K562 (cell line): ENCODE measurements around the gene HSPB2. TPM values are rescaled to one million over a fixed set of nuclear protein-coding genes. Genes with fewer than 3 reads are reported as not detected.

Experiments
- ETV1 ChIP-seq: fragments of 450-650 bp; conservative IDR thresholded peaks from 2 replicates; pipeline ENCODE4 v1.6.1; 2016; ENCODE audit warnings: missing genetic modification characterization, control low read depth, low read depth, missing compliant biosample characterization
- FOXK1 ChIP-seq: sonication (generic); formaldehyde crosslinking; IDR thresholded peaks from 2 replicates; pipeline ENCODE4 v1.8.0; 2022; ENCODE audit warnings: missing genetic modification reagents, mild to moderate bottlenecking, borderline replicate concordance
- FOXK2 ChIP-seq, 2 experiments: fragments of 450-650 bp; IDR thresholded peaks in 1 of 2; conservative IDR thresholded peaks in 1 of 2; 2 replicates each; pipeline ENCODE4 v1.6.1; 2016; ENCODE audit warnings: low read depth in 2 of 2, mild to moderate bottlenecking in 1 of 2
- FOXM1 ChIP-seq, 2 experiments: fragments of 450-650 bp in 1 of 2; sonication (generic) in 1 of 2; formaldehyde crosslinking in 1 of 2; IDR thresholded peaks; 2 replicates each; pipeline versions ENCODE4 v1.6.1 to v1.9.0; 2017 to 2022; ENCODE audit warnings: low read depth in 2 of 2, mild to moderate bottlenecking in 2 of 2, missing genetic modification reagents in 1 of 2, moderate library complexity in 1 of 2
- KAT2B ChIP-seq: IDR thresholded peaks from one replicate; pipeline ENCODE4 v1.6.1; 2012; ENCODE audit warnings: low read depth, mild to moderate bottlenecking, control low read depth, inconsistent platforms, low read length, moderate library complexity
- KDM1A ChIP-seq, 2 experiments: fragments of 450-650 bp; IDR thresholded peaks; 2 replicates each; pipeline ENCODE4 v1.6.1; 2016; ENCODE audit warnings: mild to moderate bottlenecking in 2 of 2
- NKRF ChIP-seq: fragments of 450-650 bp; IDR thresholded peaks from 2 replicates; pipeline ENCODE4 v1.6.1; 2016; ENCODE audit warnings: borderline replicate concordance
- NONO ChIP-seq, 2 experiments: fragments of 200-400 bp in 1 of 2; fragments of 450-650 bp in 1 of 2; formaldehyde crosslinking in 1 of 2; IDR thresholded peaks; 2 replicates each; pipeline ENCODE4 v1.6.1; 2017; ENCODE audit warnings: low read depth in 2 of 2, mild to moderate bottlenecking in 2 of 2, moderate library complexity in 2 of 2, low read length in 1 of 2
- PPARD ChIP-seq: fragments of 250-450 bp; sonication (Bioruptor Pico); IDR thresholded peaks from 2 replicates; pipeline ENCODE4 v1.8.0; 2022; ENCODE audit warnings: inconsistent platforms, mild to moderate bottlenecking, moderate library complexity
- PTRF ChIP-seq: fragments of 450-650 bp; IDR thresholded peaks from 2 replicates; pipeline ENCODE4 v1.6.1; 2016; ENCODE audit warnings: mild to moderate bottlenecking, missing genetic modification characterization, missing compliant biosample characterization
- SFPQ ChIP-seq: fragments of 200-400 bp; formaldehyde crosslinking; IDR thresholded peaks from 2 replicates; pipeline ENCODE4 v1.6.1; 2017; ENCODE audit warnings: mild to moderate bottlenecking, low read depth, low read length, moderate library complexity
- SUPT5H ChIP-seq: fragments of 450-650 bp; IDR thresholded peaks from 2 replicates; pipeline ENCODE4 v1.6.1; 2016
- TCF15 ChIP-seq: fragments of 250-450 bp; sonication (Bioruptor Pico); IDR thresholded peaks from 2 replicates; pipeline ENCODE4 v1.8.0; 2022; ENCODE audit warnings: moderate library complexity, mild to moderate bottlenecking, inconsistent platforms
- TCF3 ChIP-seq: sonication (generic); formaldehyde crosslinking; IDR thresholded peaks from 2 replicates; pipeline ENCODE4 v1.4.0; 2020; ENCODE audit warnings: mild to moderate bottlenecking, missing genetic modification reagents
- TEAD4 ChIP-seq, 2 experiments: sonication (generic) in 1 of 2; formaldehyde crosslinking in 1 of 2; IDR thresholded peaks; 2 replicates each; pipeline versions ENCODE4 v1.6.1 to v1.8.0; 2012 to 2022; ENCODE audit warnings: borderline replicate concordance in 1 of 2, inconsistent platforms in 1 of 2, low read length in 1 of 2, mild to moderate bottlenecking in 1 of 2, missing genetic modification reagents in 1 of 2
- ZBTB12 ChIP-seq: fragments of 250-450 bp; sonication (Bioruptor Pico); IDR thresholded peaks from 2 replicates; pipeline ENCODE4 v1.4.0; 2020
- ZNF253 ChIP-seq: fragments of 250-450 bp; sonication (Bioruptor Pico); conservative IDR thresholded peaks from 2 replicates; pipeline ENCODE4 v1.6.1; 2021; ENCODE audit warnings: mild to moderate bottlenecking
- ZNF384 ChIP-seq: IDR thresholded peaks from 2 replicates; pipeline ENCODE4 v1.6.1; 2012; ENCODE audit warnings: low read depth, low read length, improper control_type of control experiment
- ZNF449 ChIP-seq: fragments of 250-450 bp; sonication (Bioruptor Pico); IDR thresholded peaks from 2 replicates; pipeline ENCODE4 v1.8.0; 2022; ENCODE audit warnings: moderate library complexity, mild to moderate bottlenecking, inconsistent platforms
- polyA plus RNA-seq, 8 experiments: library from polyadenylated mRNA; depleted of rRNA in 4 of 8; stranded (reverse) in 5 of 8; unstranded in 3 of 8; fragments of >200 nt; fragmentation: Nextera tagmentation in 2 of 8; fragmentation: Illumina TruSeq in 1 of 8; extraction: Ambion mirVana in 2 of 8; extraction: Trizol in 1 of 8; gene quantifications; 2 replicates each; pipeline versions ENCODE4 v1.2.1 to v1.2.3, GENCODE V29; 2011 to 2014; ENCODE audit warnings: inconsistent platforms in 1 of 8, missing spikeins in 1 of 8
- total RNA-seq, 7 experiments: library from RNA; depleted of rRNA in 6 of 7; stranded (reverse); fragments of >200 nt in 6 of 7; fragmentation: Illumina TruSeq in 2 of 7; extraction: Trizol in 2 of 7; gene quantifications; 2 replicates each; pipeline versions ENCODE4 v1.2.1 to v1.2.3, GENCODE V29; 2011 to 2021; ENCODE audit warnings: low replicate concordance in 1 of 7

Gene HSPB2
- total and polyA plus RNA-seq, 9 of the 15 experiments (the other 6 are each of a cell fraction or from before 2014, with no cell fraction given): 0.06 to 0.35 (median 0.11) TPM; not detected in 5

GRCh38 chr11:111910676-111911562 is 1.6 kb upstream of the HSPB2 start (continued):
- no peak for TF ChIP-seq ZBTB12
- no peak for TF ChIP-seq FOXK1
- no peak for TF ChIP-seq SFPQ
- no peak for TF ChIP-seq ZNF253 (CRISPR knock-in tag)
- no peak for TF ChIP-seq SUPT5H
- peak; percentile 94 for TF ChIP-seq TCF3 (CRISPR knock-in tag)
- peak; percentile 84 for TF ChIP-seq TEAD4 (IDR thresholded peaks at IDR 0.05; ENCODE audit: low read length)
- TF ChIP-seq TEAD4 (CRISPR knock-in tag; IDR thresholded peaks at IDR 0.05; ENCODE audit: borderline replicate concordance): no peak
- TF ChIP-seq ZNF449 (CRISPR knock-in tag): no peak
- no peak for TF ChIP-seq ETV1 (tag)
- peak; percentile 73 to 78; a peak in 3 of 4 replicates for TF ChIP-seq KDM1A (IDR thresholded peaks at IDR 0.05)
- no peak for TF ChIP-seq PTRF
- no peak for TF ChIP-seq NONO (IDR thresholded peaks at IDR 0.05; ENCODE audit: low read depth in 2 of 2, low read length in 1 of 2)
- no peak for TF ChIP-seq KAT2B
- peak; percentile 36; the same call in 1 of the 2 replicates for TF ChIP-seq FOXM1 (IDR thresholded peaks at IDR 0.05; ENCODE audit: low read depth)
- TF ChIP-seq FOXM1 (CRISPR knock-in tag; IDR thresholded peaks at IDR 0.05; ENCODE audit: low read depth): no peak
- no peak for TF ChIP-seq FOXK2 (conservative IDR thresholded peaks at IDR 0.05 in 1 of 2, IDR thresholded peaks at IDR 0.05 in 1 of 2; ENCODE audit: low read depth in 2 of 2)
- TF ChIP-seq NKRF: peak; percentile 26; the same call in 1 of the 2 replicates
- no peak for TF ChIP-seq TCF15 (CRISPR knock-in tag)
- no peak for TF ChIP-seq ZNF384
- TF ChIP-seq PPARD (CRISPR knock-in tag): no peak
